ENCODE data around the gene HGFAC. TPM values are rescaled to one million over a fixed set of nuclear protein-coding genes. Genes with fewer than 3 reads are reported as not detected.

The HGFAC gene
- total RNA-seq, 3 donors from 2014 or later = 0.95 TPM; not detected in 2

GRCh38 chr4:3475713-3476260 lies 34.0 kb downstream of the HGFAC start:
- intact Hi-C loops (cut with DNase I, micrococcal nuclease) = no loop called here
- TF ChIP-seq CTCF (IDR thresholded peaks at IDR 0.05) = no peak
- Histone ChIP-seq H3K4me3 (no peak overlapping the region), H3K36me3 (ENCODE audit: low read depth) (no peaks in the 10 kb centered on the region), H3K9me3 (no peaks in the 10 kb centered on the region), H3K4me1 (ENCODE audit: low read depth) (peaks cover 3% of the 10 kb centered on the region)
- ATAC-seq = no peak
- DNase-seq = peak in 1 of 3 donors; percentile 25

GRCh38 chr4:3476341-3476747 lies 34.6 kb downstream of the HGFAC start:
- no peaks in the 10 kb centered on the region for H3K36me3 ChIP-seq (ENCODE audit: low read depth)
- no peak overlapping the region for H3K4me3 ChIP-seq
- no peaks in the 10 kb centered on the region for H3K9me3 ChIP-seq
- intact Hi-C loops (cut with DNase I, micrococcal nuclease) = no loop called here
- DNase-seq (peak in 2 of 3 donors; percentile 26 to 40), ATAC-seq (no peak)
- H3K4me1 ChIP-seq (ENCODE audit: low read depth) = no peaks in the 10 kb centered on the region
- TF ChIP-seq CTCF (IDR thresholded peaks at IDR 0.05) = no peak

GRCh38 chr4:3476936-3477749 lies 35.4 kb downstream of the HGFAC start:
- no peak for TF ChIP-seq CTCF (IDR thresholded peaks at IDR 0.05)
- Histone ChIP-seq H3K36me3 (ENCODE audit: low read depth) (no peaks in the 10 kb centered on the region), H3K4me3 (no peak overlapping the region), H3K9me3 (no peaks in the 10 kb centered on the region), H3K4me1 (ENCODE audit: low read depth) (peaks cover 2% of the 10 kb centered on the region)
- intact Hi-C loops (cut with DNase I, micrococcal nuclease) = no loop called here
- DNase-seq (peak in 1 of 3 donors; percentile 47), ATAC-seq (no peak)

- Histone ChIP-seq H3K4me3 (no peak overlapping the region), H3K4me1 (ENCODE audit: low read depth) (peaks cover 4% of the 10 kb centered on the region), H3K9me3 (no peaks in the 10 kb centered on the region), H3K36me3 (ENCODE audit: low read depth) (no peaks in the 10 kb centered on the region)
- DNase-seq (peak in 1 of 3 donors; percentile 33), ATAC-seq (no peak)
- TF ChIP-seq CTCF (IDR thresholded peaks at IDR 0.05) = no peak
- intact Hi-C loops (cut with DNase I, micrococcal nuclease) = no loop called here
Measured at GRCh38 chr4:3477750-3478430, 36.1 kb downstream of the HGFAC start.

- peaks cover 4% of the 10 kb centered on the region for H3K4me1 ChIP-seq (ENCODE audit: low read depth)
- no peak overlapping the region for H3K4me3 ChIP-seq
- H3K9me3 ChIP-seq = no peaks in the 10 kb centered on the region
- no peaks in the 10 kb centered on the region for H3K36me3 ChIP-seq (ENCODE audit: low read depth)
- TF ChIP-seq CTCF (IDR thresholded peaks at IDR 0.05) = no peak
- ATAC-seq (no peak), DNase-seq (peak in 2 of 3 donors; percentile 25 to 46)
- intact Hi-C loops (cut with DNase I, micrococcal nuclease) = no loop called here
Measured at GRCh38 chr4:3478446-3479357, 36.9 kb downstream of the HGFAC start.
